HepG2 (cell line): Measurements from ENCODE around the gene SUN5. TPM values are rescaled to one million over a fixed set of nuclear protein-coding genes. Genes with fewer than 3 reads are reported as not detected.

Source experiments
- EEA1 ChIP-seq: sonication (generic); formaldehyde crosslinking; IDR thresholded peaks from 2 replicates; pipeline ENCODE4 v1.5.1; 2020; ENCODE audit warnings: mild to moderate bottlenecking, missing genetic modification reagents, borderline replicate concordance
- HCFC1 ChIP-seq: fragments of 150-350 bp; IDR thresholded peaks from 2 replicates; pipeline ENCODE4 v1.6.1; 2014; ENCODE audit warnings: low read depth, low read length
- KDM4B ChIP-seq: sonication (generic); formaldehyde crosslinking; IDR thresholded peaks from 2 replicates; pipeline ENCODE4 v1.4.0; 2020; ENCODE audit warnings: missing genetic modification reagents
- MXD1 ChIP-seq: sonication (generic); formaldehyde crosslinking; IDR thresholded peaks from 2 replicates; pipeline ENCODE4 v1.4.0; 2020; ENCODE audit warnings: mild to moderate bottlenecking, missing genetic modification reagents
- POGZ ChIP-seq: sonication (generic); formaldehyde crosslinking; IDR thresholded peaks from 2 replicates; pipeline ENCODE4 v1.4.0; 2020; ENCODE audit warnings: mild to moderate bottlenecking, missing genetic modification reagents
- POLR2A ChIP-seq, 2 experiments: IDR thresholded peaks; 2 replicates each; pipeline ENCODE4 v1.6.1; 2011; ENCODE audit warnings: low read depth in 2 of 2, low read length in 2 of 2, mild to moderate bottlenecking in 1 of 2, moderate library complexity in 1 of 2; ENCODE audit not compliant: insufficient read depth in 1 of 2
- POLR2AphosphoS2 ChIP-seq: IDR thresholded peaks from 2 replicates; pipeline ENCODE4 v1.6.1; 2011; ENCODE audit warnings: low read depth, low read length, improper control_type of control experiment
- PRPF4 ChIP-seq: fragments of 200-400 bp; formaldehyde crosslinking; IDR thresholded peaks from 2 replicates; pipeline ENCODE4 v1.6.1; 2016; ENCODE audit warnings: low read length, low read depth; ENCODE audit not compliant: poor library complexity, severe bottlenecking
- RFXANK ChIP-seq: IDR thresholded peaks from 2 replicates; pipeline ENCODE4 v1.6.1; 2016
- RFXAP ChIP-seq: sonication (generic); formaldehyde crosslinking; IDR thresholded peaks from 2 replicates; pipeline ENCODE4 v1.4.0; 2020; ENCODE audit warnings: missing genetic modification reagents, borderline replicate concordance
- SMARCE1 ChIP-seq: fragments of 450-650 bp; IDR thresholded peaks from 2 replicates; pipeline ENCODE4 v1.6.1; 2017; ENCODE audit warnings: borderline replicate concordance
- TCF7L2 ChIP-seq: IDR thresholded peaks from 2 replicates; pipeline ENCODE4 v1.6.1; 2011; ENCODE audit warnings: mild to moderate bottlenecking, low read depth, low read length, moderate library complexity
- TP53 ChIP-seq: sonication (generic); formaldehyde crosslinking; conservative IDR thresholded peaks from 2 replicates; pipeline ENCODE4 v1.4.0; 2020; ENCODE audit warnings: missing genetic modification reagents
- U2AF2 ChIP-seq: fragments of 200-400 bp; formaldehyde crosslinking; IDR thresholded peaks from 2 replicates; pipeline ENCODE4 v1.6.1; 2017; ENCODE audit warnings: low read depth, mild to moderate bottlenecking, low read length
- WIZ ChIP-seq: sonication (generic); formaldehyde crosslinking; IDR thresholded peaks from 2 replicates; pipeline ENCODE4 v1.5.1; 2020; ENCODE audit warnings: mild to moderate bottlenecking, missing genetic modification reagents
- ZBTB42 ChIP-seq: sonication (generic); formaldehyde crosslinking; IDR thresholded peaks from 2 replicates; pipeline ENCODE4 v1.5.0; 2020; ENCODE audit warnings: mild to moderate bottlenecking, missing genetic modification reagents
- ZFP1 ChIP-seq: IDR thresholded peaks from 2 replicates; pipeline ENCODE4 v1.6.1; 2016
- ZFP91 ChIP-seq: sonication (generic); formaldehyde crosslinking; IDR thresholded peaks from 2 replicates; pipeline ENCODE4 v1.9.0; 2022; ENCODE audit warnings: missing genetic modification reagents, mild to moderate bottlenecking, borderline replicate concordance
- ZFY ChIP-seq: sonication (generic); formaldehyde crosslinking; IDR thresholded peaks from 2 replicates; pipeline ENCODE4 v1.4.0; 2020; ENCODE audit warnings: missing genetic modification reagents
- ZNF263 ChIP-seq: sonication (generic); formaldehyde crosslinking; IDR thresholded peaks from 2 replicates; pipeline ENCODE4 v1.4.0; 2020; ENCODE audit warnings: missing genetic modification reagents
- ZNF609 ChIP-seq: sonication (generic); formaldehyde crosslinking; IDR thresholded peaks from 2 replicates; pipeline ENCODE4 v1.4.0; 2020; ENCODE audit warnings: mild to moderate bottlenecking, missing genetic modification reagents, borderline replicate concordance
- ZNF747 ChIP-seq: sonication (generic); formaldehyde crosslinking; IDR thresholded peaks from 2 replicates; pipeline ENCODE4 v1.8.1; 2023; ENCODE audit warnings: missing genetic modification reagents, mild to moderate bottlenecking, borderline replicate concordance
- ZNF776 ChIP-seq: sonication (generic); formaldehyde crosslinking; IDR thresholded peaks from 2 replicates; pipeline ENCODE4 v1.4.0; 2020; ENCODE audit warnings: mild to moderate bottlenecking, missing genetic modification reagents
- ZSCAN21 ChIP-seq: sonication (generic); formaldehyde crosslinking; IDR thresholded peaks from 2 replicates; pipeline ENCODE4 v1.8.0; 2022; ENCODE audit warnings: mild to moderate bottlenecking, missing genetic modification reagents, moderate library complexity, borderline replicate concordance
- ZZZ3 ChIP-seq: sonication (generic); formaldehyde crosslinking; IDR thresholded peaks from 2 replicates; pipeline ENCODE4 v1.4.0; 2020; ENCODE audit warnings: missing genetic modification reagents, mild to moderate bottlenecking, borderline replicate concordance
- polyA plus RNA-seq, 8 experiments: library from polyadenylated mRNA; depleted of rRNA in 3 of 8; stranded (reverse) in 7 of 8; unstranded in 1 of 8; fragments of >200 nt; fragmentation: Illumina TruSeq in 4 of 8; extraction: Trizol in 4 of 8; gene quantifications; 2 replicates each; pipeline versions ENCODE4 v1.2.1 to v1.2.3, GENCODE V29; 2011 to 2016; ENCODE audit warnings: low read depth in 4 of 8, missing spikeins in 1 of 8, mixed read lengths in 1 of 8; ENCODE audit not compliant: insufficient read depth in 1 of 8
- total RNA-seq, 5 experiments: library from RNA; depleted of rRNA; stranded (reverse); fragments of >200 nt; fragmentation: Illumina TruSeq; extraction: Trizol; gene quantifications; 2 replicates each; pipeline ENCODE4 v1.2.3, GENCODE V29; 2016; ENCODE audit warnings: low read depth in 1 of 5

The SUN5 gene
- total and polyA plus RNA-seq, 2 of the 13 experiments (the other 11 are each of a cell fraction or from before 2014, with no cell fraction given) = not detected

GRCh38 chr20:33020278-33021161 is 16.3 kb upstream of the SUN5 start (continued):
- TF ChIP-seq ZNF609 (CRISPR knock-in tag) (0 out of 2 replicates have a peak, but pooled peaks have one; percentile 30), ZNF776 (CRISPR knock-in tag) (peak; percentile 57; the same call in 1 of the 2 replicates), ZNF747 (no peak), POGZ (no peak), SMARCE1 (no peak), KDM4B (CRISPR knock-in tag) (no peak), ZZZ3 (CRISPR knock-in tag) (0 out of 2 replicates have a peak, but pooled peaks have one; percentile 50), ZBTB42 (CRISPR knock-in tag) (no peak), RFXAP (0 out of 2 replicates have a peak, but pooled peaks have one; percentile 33), ZFP1 (CRISPR knock-in tag) (no peak), WIZ (no peak), ZNF263 (peak; percentile 18; the same call in 1 of the 2 replicates), RFXANK (CRISPR knock-in tag) (no peak), PRPF4 (no peak), ZFY (CRISPR knock-in tag) (no peak), POLR2AphosphoS2 (no peak), TP53 (CRISPR knock-in tag) (no peak), HCFC1 (no peak), POLR2A (IDR thresholded peaks at IDR 0.05; ENCODE audit: insufficient read depth in 1 of 2, low read depth in 2 of 2, low read length in 2 of 2) (peak in 1 of 2 experiments; percentile 51; a peak in 2 of 4 replicates), U2AF2 (no peak), ZFP91 (CRISPR knock-in tag) (0 out of 2 replicates have a peak, but pooled peaks have one; percentile 16), ZSCAN21 (CRISPR knock-in tag) (0 out of 2 replicates have a peak, but pooled peaks have one; percentile 1), EEA1 (CRISPR knock-in tag) (0 out of 2 replicates have a peak, but pooled peaks have one; percentile 10), MXD1 (0 out of 2 replicates have a peak, but pooled peaks have one; percentile 39), TCF7L2 (no peak)
